Subcutaneous abdominal adipose tissue (tissue), 5 donors: Measurements from ENCODE around the gene CDNF.

Source experiments
- H3K27ac ChIP-seq: one replicate; pipeline ENCODE4 v1.7.0; 2013; ENCODE audit warnings: low read depth, mild to moderate bottlenecking, inconsistent platforms, low read length, moderate library complexity
- H3K27me3 ChIP-seq, 5 donors: one replicate each; pipeline ENCODE4 v1.7.0; 2013; ENCODE audit warnings: low read length in 5 of 5, inconsistent platforms in 1 of 5; ENCODE audit not compliant: control insufficient read depth in 5 of 5, insufficient read depth in 4 of 5
- H3K36me3 ChIP-seq, 5 donors: one replicate each; pipeline ENCODE4 v1.7.0; 2013; ENCODE audit warnings: low read length in 5 of 5; ENCODE audit not compliant: control insufficient read depth in 5 of 5, insufficient read depth in 5 of 5
- H3K4me1 ChIP-seq, 5 donors: one replicate each; pipeline ENCODE4 v1.7.0; 2013; ENCODE audit warnings: low read length in 5 of 5, mild to moderate bottlenecking in 3 of 5, moderate library complexity in 1 of 5; ENCODE audit not compliant: control insufficient read depth in 5 of 5, insufficient read depth in 5 of 5
- H3K4me3 ChIP-seq, 5 donors: one replicate each; pipeline ENCODE4 v1.7.0; 2013; ENCODE audit warnings: low read length in 5 of 5, low read depth in 1 of 5
- H3K9ac ChIP-seq, 5 donors: one replicate each; pipeline ENCODE4 v1.7.0; 2013; ENCODE audit warnings: low read length in 5 of 5, mild to moderate bottlenecking in 4 of 5, moderate library complexity in 3 of 5
- H3K9me3 ChIP-seq, 5 donors: one replicate each; pipeline ENCODE4 v1.7.0; 2013; ENCODE audit warnings: low read length in 5 of 5; ENCODE audit not compliant: control insufficient read depth in 5 of 5
- donor health status: healthy.
- donor health status: healthy.
- donor health status: healthy.
- donor health status: healthy.
- donor health status: healthy.

The CDNF gene

DNA sequence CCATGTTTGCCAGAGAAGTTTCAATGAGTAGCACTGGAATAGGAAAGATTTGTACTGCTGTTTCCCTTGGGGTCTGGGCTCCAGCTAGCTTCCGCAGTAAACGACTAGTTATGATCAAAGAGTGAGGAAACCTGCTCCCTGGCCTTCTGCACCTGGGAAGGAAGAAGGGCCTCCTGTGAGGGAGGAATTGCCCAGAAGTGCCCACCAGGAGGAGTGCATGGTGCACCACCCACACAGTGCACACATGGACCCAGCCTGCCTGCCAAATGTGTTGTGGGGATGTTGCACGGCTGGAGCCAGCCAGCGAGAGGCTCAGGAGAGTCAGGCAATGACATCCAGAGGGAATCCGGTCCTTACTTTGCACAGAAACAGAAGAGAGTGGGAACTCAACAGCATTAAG is 36.1 kb downstream of the CDNF start:
- Histone ChIP-seq H3K4me1 (no peaks in the 10 kb centered on the region), H3K36me3 (no peaks in the 10 kb centered on the region), H3K27me3 (no peaks in the 10 kb centered on the region), H3K4me3 (no peak overlapping the region), H3K27ac (no peak overlapping the region), H3K9ac (no peak overlapping the region), H3K9me3 (no peaks in the 10 kb centered on the region)

GRCh38 chr10:14800397-14800796 is 37.4 kb downstream of the CDNF start:
- H3K9ac ChIP-seq: no peak overlapping the region
- no peaks in the 10 kb centered on the region for H3K27me3 ChIP-seq
- no peak overlapping the region for H3K4me3 ChIP-seq
- H3K9me3 ChIP-seq: no peaks in the 10 kb centered on the region
- H3K27ac ChIP-seq: no peak overlapping the region
- H3K36me3 ChIP-seq: no peaks in the 10 kb centered on the region
- no peaks in the 10 kb centered on the region for H3K4me1 ChIP-seq

- Histone ChIP-seq H3K4me1 (no peaks in the 10 kb centered on the region), H3K9ac (no peak overlapping the region), H3K36me3 (no peaks in the 10 kb centered on the region), H3K27ac (no peak overlapping the region), H3K27me3 (no peaks in the 10 kb centered on the region), H3K4me3 (no peak overlapping the region), H3K9me3 (no peaks in the 10 kb centered on the region)
These were observed 39.2 kb downstream of the CDNF start for GRCh38 chr10:14798636-14799035.

DNA sequence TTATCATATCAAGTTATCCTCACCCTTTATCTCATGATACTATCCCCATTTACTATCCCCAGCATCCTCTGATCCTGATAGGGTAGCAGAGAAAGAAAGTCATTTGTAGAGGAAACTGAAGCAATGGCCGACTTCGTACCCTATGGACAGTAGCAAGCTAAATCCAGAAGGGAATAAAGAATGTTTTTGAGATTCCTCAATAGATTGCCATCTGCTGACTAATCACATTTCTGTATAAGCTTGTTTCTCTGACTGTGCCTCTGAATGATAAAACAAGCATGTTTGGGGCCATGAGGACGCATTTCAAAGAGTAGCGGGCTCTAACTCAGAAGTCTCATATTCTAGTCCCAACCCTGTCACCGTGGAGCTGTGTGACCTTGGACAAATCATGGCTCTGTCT is 49.9 kb downstream of the CDNF start:
- H3K27me3 ChIP-seq: no peaks in the 10 kb centered on the region
- H3K36me3 ChIP-seq: no peaks in the 10 kb centered on the region

DNA sequence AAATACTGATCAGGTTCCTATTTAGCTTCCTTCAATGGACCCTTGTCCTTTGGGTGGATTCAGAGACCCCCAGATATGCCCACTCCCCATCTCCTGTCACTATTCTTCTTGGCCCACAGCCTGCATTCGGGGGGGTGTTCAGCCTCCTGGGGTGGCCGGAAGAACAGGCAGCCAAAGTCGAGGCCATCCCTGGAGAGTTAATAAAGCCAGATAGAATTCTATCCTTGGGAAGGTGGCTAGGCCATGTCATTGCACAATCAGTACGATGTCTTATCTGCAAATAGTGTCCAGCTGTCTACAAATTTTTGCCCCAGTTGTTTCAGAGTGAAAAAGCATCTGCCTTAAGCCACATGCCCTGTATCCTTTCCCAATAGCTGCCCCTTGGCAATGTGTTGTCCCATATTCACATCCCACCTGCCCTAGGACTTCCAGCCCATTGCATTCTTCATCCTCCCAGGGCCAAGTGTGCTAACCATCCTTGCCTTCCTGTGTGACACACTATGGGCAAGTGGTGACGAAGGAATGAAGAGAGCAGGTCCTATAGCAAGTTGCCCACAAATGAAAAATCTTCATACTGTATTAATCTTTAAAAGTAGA is 53.3 kb downstream of the CDNF start:
- Histone ChIP-seq H3K9ac (no peak overlapping the region), H3K4me1 (peaks cover 2 to 12% (median 2%) of the 10 kb centered on the region in 5 donors), H3K27ac (no peak overlapping the region), H3K27me3 (no peaks in the 10 kb centered on the region), H3K4me3 (no peak overlapping the region), H3K36me3 (no peaks in the 10 kb centered on the region), H3K9me3 (peaks cover 0 to 4% (median 3%) of the 10 kb centered on the region in 5 donors)

More for the DNA sequence above, 49.9 kb downstream of the CDNF start:
- Histone ChIP-seq H3K4me1 (no peaks in the 10 kb centered on the region), H3K4me3 (no peak overlapping the region), H3K27ac (no peak overlapping the region), H3K9ac (no peak overlapping the region), H3K9me3 (peaks cover 0 to 4% (median 3%) of the 10 kb centered on the region in 5 donors)

GRCh38 chr10:14782691-14783363 is 55.0 kb downstream of the CDNF start:
- no peaks in the 10 kb centered on the region for H3K36me3 ChIP-seq
- H3K4me1 ChIP-seq: peaks cover 2 to 26% (median 16%) of the 10 kb centered on the region in 5 donors
- no peaks in the 10 kb centered on the region for H3K27me3 ChIP-seq
- no peak overlapping the region for H3K9ac ChIP-seq
- no peak overlapping the region for H3K27ac ChIP-seq
- peaks cover 0 to 4% (median 3%) of the 10 kb centered on the region in 5 donors for H3K9me3 ChIP-seq
- H3K4me3 ChIP-seq: no peak overlapping the region

GRCh38 chr10:14781763-14782162 is 56.1 kb downstream of the CDNF start:
- no peak overlapping the region for H3K4me3 ChIP-seq
- no peaks in the 10 kb centered on the region for H3K36me3 ChIP-seq
- no peaks in the 10 kb centered on the region for H3K27me3 ChIP-seq
- H3K27ac ChIP-seq: no peak overlapping the region
- H3K9ac ChIP-seq: no peak overlapping the region
- H3K4me1 ChIP-seq: peaks cover 2 to 26% (median 16%) of the 10 kb centered on the region in 5 donors
- H3K9me3 ChIP-seq: peaks cover 0 to 4% (median 3%) of the 10 kb centered on the region in 5 donors

GRCh38 chr10:14779001-14779651 is 58.7 kb downstream of the CDNF start:
- Histone ChIP-seq H3K4me1 (peaks cover 2 to 26% (median 17%) of the 10 kb centered on the region in 5 donors), H3K9ac (no peak overlapping the region), H3K27ac (no peak overlapping the region), H3K9me3 (no peaks in the 10 kb centered on the region), H3K36me3 (no peaks in the 10 kb centered on the region), H3K4me3 (peak overlapping the region in 1 of 5 donors; percentile 29), H3K27me3 (no peaks in the 10 kb centered on the region)

- no peaks in the 10 kb centered on the region for H3K36me3 ChIP-seq
- no peaks in the 10 kb centered on the region for H3K9me3 ChIP-seq
- H3K4me3 ChIP-seq: no peak overlapping the region
- no peak overlapping the region for H3K27ac ChIP-seq
- H3K9ac ChIP-seq: no peak overlapping the region
- peaks cover 0 to 24% (median 16%) of the 10 kb centered on the region in 5 donors for H3K4me1 ChIP-seq
- H3K27me3 ChIP-seq: no peaks in the 10 kb centered on the region
These were observed 61.3 kb downstream of the CDNF start for GRCh38 chr10:14776546-14776945.

DNA sequence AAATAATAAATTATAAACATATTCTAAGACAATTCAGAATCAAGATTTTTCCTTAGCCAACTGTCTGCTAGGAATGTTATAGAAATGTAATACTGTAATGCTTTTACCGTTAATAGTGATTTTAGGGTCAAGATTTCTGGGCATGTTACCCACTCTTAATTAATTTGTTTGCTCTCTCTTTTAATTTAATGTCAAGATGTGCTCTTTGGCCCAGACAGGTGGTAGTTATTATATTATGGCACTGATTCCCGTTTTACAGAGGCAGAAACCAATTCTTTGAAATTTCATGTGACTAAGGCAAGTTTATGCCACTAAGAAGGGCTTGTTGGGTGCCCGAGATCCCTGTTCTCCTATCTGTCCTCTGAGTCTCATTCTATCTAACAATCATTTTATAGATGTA is 62.2 kb downstream of the CDNF start:
- Histone ChIP-seq H3K36me3 (no peaks in the 10 kb centered on the region), H3K4me3 (no peak overlapping the region), H3K27ac (no peak overlapping the region), H3K4me1 (peaks cover 0 to 24% (median 16%) of the 10 kb centered on the region in 5 donors), H3K27me3 (no peaks in the 10 kb centered on the region), H3K9me3 (no peaks in the 10 kb centered on the region), H3K9ac (no peak overlapping the region)
